ENCODE measurements around the gene PRSS21.

The PRSS21 gene

DNA sequence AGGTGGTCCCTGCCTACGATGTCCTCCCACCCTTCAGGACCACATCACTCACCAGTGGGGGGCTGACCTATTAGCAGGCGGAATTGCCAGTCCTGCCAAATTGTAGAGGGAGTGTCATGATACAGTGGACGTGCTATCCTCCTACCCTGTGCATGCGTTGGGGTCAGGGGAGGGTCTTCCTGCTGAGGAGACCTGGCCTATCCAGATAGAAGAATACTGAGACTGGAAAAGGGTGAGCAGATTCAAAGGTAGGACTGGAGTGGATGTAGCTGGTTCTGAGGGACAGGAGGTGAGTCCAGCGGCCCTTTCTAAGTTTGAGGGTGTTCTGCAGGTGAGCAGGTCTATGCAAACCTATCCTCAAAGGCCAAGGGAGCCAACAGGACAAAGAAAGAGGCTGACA, 10.8 kb upstream of the PRSS21 start:
- no peak for DNase-seq (ENCODE audit: low spot score)

DNA sequence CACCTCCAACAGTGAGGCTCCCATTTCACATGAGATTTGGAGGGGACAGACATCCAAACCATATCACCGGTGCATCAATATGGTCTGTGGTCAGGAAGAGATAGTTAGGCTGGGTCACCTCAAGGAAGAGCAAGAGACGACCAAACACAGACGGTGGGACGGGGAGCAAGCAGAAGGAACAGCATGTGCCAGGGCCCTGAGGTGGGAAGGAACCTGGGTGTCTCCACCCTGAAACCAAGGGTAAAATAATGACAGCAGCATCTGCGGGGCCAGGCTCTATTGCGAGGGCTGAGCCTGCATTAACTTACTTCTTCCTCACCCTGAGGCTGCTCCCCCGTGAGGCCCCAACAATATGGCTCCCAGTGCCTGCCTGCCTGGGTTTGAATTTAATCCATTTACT, 8.9 kb upstream of the PRSS21 start:
- no peak for DNase-seq (ENCODE audit: low spot score)

DNA sequence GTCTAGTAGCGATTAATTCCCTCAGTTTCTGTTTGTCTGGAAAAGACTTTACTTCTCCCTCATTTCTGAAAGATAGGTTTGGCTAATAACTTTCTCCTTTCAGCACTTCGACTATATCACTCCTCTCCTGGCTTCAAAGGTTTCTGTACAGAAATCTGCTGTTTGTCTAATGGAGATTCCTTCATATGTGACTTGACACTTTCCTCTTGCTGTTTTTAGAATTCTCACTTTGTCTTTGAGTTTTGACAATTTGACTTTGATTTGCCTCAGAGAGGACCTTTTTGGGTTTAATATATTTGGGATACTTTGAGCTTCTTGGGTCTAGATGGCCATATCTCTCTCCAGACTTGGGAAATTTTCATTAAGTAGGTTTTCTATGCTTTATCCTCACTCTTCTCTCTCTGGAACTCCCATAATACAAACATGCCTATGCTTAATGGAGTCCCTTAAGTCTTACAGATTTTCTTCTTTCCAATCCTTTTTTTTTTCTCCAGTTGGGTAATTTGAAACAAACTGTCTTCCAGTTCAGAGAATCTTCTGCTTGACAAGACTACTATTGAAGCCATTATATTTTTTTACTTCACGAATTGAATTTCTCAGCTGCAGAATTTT, 7.8 kb upstream of the PRSS21 start:
- DNase-seq (ENCODE audit: low spot score), result no peak

DNA sequence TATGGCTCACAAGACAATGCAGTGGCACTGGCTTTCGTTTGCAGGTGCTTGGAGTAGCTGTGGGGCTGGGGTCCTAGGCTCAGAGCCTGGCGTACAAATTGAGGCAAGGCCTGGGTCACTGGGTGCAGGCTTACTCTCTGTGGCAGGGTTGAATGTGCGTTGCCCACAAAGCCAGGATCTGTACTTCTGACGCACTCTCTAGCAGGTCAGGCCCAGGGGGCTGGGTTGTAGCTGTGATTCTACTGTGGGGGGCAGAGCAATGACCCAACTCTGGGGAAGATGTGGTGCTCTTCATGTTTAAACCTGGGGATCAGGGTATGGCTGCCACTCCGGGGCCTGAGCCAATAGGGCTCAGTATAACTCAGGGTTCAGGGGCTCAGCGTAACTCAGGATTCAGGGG, 6.4 kb upstream of the PRSS21 start:
- DNase-seq (ENCODE audit: low spot score), result no peak

DNA sequence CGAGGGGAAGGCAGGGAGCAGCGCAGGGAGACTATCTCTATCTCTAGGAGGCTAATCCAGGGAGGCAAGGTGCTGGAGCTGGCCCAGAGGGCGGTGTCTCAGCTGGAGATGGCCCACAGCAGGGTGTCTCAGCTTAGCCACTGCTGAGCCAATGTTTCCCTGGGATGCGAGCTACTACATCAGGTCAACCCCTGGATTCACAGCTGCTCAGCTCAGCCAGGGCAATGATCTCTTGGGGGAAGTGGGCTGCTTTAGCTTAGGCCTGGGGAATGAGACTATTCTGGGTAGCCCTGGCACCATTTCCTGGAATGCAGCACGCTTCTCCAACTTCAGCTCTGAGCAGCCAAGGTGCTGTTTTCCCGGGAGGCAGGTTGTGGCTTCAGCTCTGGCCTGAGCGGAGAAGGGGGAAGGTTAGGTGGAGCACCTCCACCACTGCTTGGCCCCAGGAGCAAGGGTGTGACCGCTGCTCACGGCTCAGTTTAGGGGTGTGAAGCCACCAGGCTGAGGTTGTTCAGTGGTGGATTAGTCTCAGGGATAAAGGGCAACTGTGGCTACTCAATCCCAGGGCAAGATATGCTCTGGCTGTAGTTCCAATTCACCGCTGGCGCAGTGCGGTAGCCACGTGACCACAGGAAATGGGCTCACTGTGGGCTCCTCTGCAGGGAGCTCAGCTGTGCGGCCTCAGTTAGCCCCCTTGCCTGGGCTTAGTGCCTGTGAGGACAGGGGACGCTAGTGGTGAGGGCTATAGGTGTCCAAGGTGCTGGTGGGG, 5.2 kb upstream of the PRSS21 start:
- DNase-seq (ENCODE audit: low spot score), result no peak

DNA sequence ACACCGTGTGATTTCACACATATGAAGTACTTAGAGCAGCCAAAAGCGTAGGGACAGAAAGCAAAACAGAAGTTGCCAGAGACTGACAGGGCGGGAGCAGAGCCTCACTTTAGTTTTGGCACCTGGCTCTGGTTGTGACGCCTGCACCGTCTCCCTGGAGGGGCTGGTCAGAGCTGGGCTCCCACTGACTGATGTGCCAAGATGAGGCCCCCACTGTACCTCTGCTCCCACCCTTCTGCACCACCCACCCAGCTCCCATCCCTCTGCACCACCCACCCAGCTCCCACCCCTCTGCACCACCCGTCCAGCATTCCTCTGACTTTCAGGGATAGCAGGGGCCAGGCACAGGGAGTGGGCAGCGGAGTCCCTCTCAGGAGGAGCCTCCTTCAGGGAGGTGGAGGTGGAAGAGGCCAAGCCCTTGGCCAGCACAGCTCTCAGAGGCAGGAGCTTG, 3.2 kb upstream of the PRSS21 start:
- no peak for DNase-seq (ENCODE audit: low spot score)

DNA sequence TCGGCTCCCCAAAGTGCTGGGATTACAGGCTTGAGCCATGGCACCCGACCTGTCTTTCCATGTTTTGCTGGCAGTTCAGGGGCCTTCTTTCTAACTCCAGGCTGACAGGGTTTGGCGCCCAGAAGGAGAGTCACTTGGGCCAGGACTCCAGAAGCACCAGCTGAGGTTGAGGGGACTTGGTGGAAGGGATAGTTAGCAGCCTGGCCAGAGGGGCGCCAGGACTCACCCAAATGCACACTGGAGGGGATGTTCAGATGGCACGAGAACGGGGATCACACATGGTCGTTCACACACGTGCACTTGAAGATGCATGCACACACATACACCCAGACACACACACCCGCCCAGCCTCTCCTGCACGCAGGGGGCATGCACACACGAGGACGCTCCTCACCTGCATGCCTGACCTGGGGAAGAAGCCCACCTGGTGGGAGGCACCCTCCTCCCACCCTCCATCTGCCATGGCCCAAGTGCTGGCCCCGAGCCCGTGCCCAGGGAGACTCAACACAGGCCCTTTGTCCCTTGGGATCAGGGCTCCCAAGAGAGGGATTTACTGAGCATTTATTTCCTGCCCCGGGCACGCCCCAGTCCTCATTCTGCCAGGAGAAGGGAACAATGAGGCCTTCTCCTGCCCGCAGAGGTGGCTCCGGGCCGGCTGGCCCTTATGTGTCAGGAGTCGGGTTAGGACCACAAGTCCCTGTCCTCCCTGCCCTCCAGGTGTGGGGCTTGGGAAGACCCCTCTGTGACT, 2.3 kb upstream of the PRSS21 start:
- no peak for DNase-seq (ENCODE audit: low spot score)

DNA sequence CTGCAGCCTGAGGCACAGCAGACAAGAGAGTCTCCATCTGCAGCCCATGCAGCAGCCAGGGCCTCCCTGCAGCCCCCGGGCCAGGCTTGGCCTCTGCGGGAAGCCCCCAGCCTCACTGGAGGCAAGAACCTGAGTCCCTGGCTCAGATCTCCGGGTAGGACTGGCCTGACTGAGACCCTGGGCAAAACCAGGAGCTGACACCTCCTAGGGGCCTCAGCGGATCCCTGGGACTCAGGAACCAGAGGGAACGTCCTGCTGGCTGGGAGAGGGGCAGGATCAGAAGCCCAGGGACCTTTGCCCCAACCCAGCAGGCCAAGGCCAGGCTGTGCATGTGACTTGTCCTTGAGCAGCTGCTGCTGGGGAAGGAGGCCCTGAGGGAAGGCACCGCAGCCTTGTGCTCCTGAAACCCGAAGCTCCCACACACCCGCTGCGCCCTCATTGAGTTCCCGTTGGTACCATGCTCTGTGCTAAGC, 1.7 kb upstream of the PRSS21 start:
- DNase-seq (ENCODE audit: low spot score), result no peak

DNA sequence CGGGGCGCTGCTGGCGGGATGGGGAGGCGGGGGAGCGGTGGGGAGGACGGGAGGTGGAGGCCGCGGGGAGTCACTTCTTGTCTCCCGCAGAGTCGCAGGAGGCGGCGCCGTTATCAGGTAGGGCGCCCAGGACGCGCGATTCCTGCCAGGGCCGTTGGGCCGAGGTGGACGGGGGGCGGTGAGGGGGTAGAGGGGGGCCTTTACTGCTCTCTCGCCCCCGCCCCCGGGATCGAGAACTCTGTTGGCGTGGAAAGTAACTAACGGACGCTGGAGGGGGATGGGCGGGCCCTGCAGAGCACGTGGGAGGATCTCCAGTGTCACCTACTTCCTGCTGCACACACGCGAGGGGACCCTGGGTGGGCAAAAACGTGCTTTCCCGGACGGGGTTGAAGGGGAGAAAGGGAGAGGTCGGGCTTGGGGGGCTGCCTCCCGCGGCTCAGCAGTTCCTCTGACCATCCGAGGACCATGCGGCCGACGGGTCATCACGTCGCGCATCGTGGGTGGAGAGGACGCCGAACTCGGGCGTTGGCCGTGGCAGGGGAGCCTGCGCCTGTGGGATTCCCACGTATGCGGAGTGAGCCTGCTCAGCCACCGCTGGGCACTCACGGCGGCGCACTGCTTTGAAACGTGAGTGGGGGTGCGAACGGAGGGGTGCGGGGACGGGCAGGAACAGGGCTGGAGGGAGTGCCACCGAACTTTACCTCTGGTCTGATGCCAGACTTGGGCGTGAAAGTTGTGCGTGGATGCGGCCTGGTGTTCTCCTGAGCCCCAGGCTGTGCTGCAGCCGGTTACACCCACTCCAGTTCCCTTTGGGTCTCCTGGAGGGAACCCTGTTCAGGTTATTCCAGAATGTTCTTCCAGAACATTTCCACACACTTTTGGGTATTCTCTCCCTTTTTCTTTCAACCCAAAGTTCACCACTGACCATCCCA, 569 bp downstream of the PRSS21 start:
- DNase-seq (ENCODE audit: low spot score), result no peak

DNA sequence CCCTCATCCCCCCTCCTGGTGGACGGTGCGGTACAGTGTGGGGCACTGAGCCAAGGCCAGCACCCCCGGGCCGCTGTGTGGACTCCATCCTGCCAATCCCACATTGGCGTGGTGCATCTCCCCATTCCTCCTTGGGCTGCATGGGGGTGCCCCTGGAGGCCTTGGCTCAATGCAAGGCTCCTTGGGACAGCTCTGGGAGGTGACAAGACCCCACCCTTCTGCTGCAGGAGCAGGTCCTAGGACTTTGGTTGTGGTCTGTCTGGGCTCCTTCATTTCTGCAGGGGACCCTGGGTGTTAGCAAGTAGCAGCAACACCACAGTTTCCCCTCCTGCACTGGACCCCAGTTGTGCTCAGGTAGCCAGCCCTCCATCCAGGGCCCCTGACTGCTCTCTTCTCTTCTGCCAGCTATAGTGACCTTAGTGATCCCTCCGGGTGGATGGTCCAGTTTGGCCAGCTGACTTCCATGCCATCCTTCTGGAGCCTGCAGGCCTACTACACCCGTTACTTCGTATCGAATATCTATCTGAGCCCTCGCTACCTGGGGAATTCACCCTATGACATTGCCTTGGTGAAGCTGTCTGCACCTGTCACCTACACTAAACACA, 1.3 kb downstream of the PRSS21 start:
- DNase-seq (ENCODE audit: low spot score), result no peak

DNA sequence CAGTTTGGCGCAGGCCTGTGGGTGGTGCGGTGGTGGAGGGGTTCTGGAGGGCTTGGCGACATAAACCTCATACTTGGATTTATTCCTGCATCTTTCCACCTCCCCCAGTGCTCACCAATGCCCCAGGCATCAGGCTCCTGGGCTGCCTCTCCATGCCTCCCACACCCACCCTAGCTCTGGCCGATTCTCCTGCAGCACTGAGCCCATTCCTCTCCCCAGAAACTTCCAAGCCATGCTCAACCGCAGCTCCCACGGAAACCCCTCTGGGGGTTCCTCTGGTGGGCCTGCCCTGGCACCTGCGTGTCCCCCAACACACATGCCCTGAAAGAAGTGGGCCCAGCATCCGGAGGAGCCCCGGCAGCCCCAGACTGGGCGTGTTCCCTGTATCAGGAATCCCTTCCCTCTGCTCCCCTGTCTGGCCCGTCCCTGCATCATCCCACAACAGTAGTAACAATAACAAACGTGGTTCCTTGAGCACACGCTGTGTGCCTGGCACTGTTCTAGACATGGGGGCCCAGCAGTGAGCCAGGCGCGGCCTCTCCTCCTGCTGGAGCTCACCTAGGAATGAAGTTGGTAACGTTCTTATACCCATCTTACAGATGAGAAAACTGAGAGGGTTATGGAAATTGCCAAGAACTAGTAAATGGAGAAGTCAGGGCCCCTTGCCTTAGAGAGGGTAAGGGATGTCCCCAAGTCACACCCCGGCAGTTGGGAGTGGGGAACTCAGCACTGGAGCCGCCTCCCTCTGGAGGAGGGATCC, 2.3 kb downstream of the PRSS21 start:
- no peak for DNase-seq (ENCODE audit: low spot score)

DNA sequence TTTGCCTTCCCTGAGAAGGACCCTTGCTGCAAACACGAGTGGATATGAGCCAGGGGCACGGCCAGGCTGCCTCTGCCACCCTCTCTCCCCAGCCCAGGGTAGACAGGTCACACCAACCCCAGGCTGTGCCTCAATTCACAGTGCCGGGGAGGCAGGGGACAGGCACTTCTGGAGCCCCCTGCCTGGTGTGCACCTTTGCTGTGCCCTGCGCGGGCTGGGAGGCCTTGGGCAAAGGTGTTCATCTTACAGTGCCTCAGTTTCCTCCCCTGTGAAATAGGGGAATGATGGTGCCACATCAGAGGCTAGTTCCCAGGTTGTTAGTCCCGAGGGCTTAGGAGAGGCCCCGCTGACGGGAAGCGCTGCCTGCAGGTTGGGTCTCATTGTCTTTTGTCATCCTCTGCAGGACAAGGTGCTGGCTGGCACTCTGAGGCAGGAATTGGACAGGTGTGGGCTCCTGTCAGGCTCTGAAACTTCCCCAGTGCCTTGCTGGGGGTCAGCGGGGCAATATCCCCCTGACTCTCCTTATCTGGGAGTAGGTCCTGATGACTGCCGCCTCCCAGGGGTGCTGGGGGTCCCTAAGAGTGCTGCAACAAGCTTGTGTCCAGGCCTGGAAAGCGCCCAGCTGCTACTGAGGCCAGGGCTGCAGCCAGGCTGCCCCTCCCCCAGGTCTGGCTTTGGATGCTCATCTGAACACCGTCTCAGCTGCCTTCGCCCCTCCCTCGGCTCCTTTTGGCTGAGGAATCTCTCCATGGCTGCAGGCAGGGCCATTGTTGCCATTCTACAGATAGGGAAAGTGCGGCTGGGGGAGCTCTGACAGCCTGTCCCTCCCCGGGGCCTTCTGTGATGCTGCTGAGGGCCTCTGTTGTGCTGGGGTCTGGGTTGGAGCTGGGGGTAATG, 3.1 kb downstream of the PRSS21 start:
- no peak for DNase-seq (ENCODE audit: low spot score)

DNA sequence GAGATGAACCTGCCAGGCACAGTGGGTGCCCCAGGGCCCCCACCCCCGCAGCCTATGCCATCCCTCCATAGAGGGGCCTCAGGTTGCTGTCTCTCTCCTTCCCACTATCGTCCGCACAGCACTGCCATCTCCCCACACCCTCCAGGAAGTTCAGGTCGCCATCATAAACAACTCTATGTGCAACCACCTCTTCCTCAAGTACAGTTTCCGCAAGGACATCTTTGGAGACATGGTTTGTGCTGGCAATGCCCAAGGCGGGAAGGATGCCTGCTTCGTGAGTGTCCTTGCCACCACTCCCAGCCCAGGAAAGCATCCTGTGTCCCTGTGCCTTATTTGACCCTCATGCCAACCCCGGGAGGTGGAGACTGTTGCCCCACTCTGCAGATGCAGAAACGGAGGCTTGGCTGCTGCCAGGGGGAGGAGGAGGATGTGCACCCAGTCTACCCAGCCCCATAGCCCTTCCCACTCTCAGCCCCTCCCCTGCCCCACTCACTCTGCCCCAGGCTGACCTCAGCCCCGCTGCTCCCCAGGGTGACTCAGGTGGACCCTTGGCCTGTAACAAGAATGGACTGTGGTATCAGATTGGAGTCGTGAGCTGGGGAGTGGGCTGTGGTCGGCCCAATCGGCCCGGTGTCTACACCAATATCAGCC, 3.9 kb downstream of the PRSS21 start:
- DNase-seq (ENCODE audit: low spot score), result no peak

DNA sequence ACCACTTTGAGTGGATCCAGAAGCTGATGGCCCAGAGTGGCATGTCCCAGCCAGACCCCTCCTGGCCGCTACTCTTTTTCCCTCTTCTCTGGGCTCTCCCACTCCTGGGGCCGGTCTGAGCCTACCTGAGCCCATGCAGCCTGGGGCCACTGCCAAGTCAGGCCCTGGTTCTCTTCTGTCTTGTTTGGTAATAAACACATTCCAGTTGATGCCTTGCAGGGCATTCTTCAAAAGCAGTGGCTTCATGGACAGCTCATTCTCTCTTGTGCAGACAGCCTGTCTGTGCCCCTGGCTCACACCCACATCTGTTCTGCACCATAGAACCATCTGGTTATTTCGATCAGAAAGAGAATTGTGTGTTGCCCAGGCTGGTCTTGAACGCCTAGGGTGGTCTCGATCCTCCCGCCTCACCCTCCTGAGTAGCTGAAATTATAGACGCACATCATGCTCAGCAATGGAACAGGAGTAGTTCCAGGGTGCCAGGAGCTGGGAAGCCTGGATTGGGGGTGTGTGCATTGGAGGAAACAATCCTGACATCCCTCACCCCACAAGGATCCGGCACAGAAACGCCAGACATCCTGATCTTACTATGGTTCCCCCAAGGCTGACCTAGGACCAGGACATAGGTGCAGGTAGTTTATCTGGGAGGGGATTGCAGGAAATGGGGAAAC, 4.6 kb downstream of the PRSS21 start:
- no peak for DNase-seq (ENCODE audit: low spot score)

DNA sequence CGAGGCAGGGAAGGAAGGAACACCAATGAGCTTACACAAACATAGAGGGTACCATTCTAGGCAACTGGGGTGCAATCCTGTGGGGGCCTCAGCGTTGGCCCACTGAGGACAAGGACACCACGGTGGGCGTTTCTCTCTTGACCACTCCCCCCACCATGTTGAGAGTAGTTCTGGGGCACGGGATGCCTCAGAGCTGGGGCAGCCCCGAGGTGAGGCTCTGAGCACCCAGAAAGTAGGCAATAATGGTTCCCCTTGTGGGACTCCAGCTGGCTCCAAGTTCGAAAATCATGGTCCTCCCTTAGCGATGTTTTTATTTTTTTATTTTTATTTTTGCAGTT, 5.1 kb downstream of the PRSS21 start:
- DNase-seq (ENCODE audit: low spot score), result no peak

DNA sequence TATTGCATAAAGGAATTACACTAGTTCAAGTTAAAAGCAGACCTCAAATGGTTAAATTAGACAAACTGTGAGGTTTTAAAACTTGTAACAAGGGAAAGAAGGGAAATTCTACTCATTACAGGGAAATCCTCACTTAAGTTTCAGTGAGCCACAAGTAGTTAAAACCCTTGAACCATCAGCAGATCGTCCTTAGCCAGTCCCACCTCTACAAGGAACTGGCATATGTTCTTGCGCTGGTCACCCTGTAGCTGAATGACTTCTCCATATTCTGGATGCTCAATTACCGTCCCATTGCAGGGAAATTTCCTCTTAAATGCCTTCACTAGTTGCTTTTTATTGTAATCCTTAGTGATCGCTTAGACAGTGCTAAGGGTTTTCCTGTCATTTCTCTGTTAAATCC, 5.5 kb downstream of the PRSS21 start:
- no peak for DNase-seq (ENCODE audit: low spot score)

DNA sequence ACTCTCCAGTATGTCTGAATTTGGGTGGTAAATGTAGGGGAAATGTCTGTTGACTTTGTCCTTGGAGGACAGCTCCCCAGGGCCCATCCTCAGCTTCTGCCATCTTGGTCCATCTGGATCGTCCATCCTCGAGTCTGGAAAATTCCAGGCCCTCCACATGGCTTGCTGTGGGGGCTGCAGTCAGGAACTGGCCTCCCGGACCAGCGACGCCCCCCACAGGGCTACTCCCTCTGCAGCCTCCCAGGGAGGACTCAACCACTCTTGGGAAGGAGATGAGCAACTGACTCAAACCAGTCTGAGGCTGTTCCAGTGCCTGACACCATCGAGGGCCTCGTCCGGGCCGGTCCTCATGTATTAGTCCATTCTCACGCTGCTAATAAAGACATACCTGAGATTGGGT, 7.6 kb downstream of the PRSS21 start:
- DNase-seq (ENCODE audit: low spot score), result no peak

DNA sequence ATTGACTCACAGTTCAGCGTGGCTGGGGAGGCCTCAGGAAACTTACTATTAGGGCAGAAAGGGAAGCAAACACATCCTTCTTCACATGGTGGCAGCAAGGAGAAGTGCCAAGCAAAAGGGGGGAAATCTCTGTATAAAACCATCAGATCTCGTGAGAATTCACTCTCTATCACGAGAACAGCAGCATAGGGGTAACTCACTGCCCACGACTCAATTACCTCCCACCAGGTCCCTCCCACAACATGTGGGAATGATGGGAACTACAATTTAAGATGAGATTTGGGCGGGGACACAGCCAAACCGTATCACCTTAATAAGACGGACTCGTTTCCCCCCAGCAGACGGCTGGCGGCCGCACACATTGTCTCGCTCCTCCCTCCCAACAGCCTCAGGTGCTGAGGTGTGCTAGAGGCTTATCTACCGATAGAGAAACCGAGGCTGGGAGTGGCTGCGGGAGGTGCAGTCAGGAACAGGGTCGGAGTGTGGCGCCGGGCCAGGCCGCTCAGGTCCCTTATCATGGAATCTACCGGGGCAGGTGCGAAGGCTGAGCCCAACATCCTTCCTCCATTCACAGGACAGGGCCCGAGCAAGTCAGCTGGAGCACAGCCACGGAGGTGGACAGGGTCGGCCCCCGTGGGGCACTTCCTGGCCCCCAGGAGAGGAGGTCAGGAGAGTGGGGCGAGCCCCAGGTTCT, 8.2 kb downstream of the PRSS21 start:
- no peak for DNase-seq (ENCODE audit: low spot score)
